Right atrium auricular region (tissue), 2 donors: Measurements from ENCODE around the gene ZNF583. TPM values are rescaled to one million over a fixed set of nuclear protein-coding genes. Genes with fewer than 3 reads are reported as not detected.

ENCODE experiments used
- DNase-seq: peaks from one replicate; pipeline ENCODE4 v3.0.0-alpha.2; 2019; ENCODE audit warnings: low spot score
- H3K27ac ChIP-seq, 2 donors: fragments of 200-600 bp; sonication (generic); 1 replicate in 1 of 2; 2 replicates in 1 of 2; pipeline ENCODE4 v1.5.1; 2016 to 2019
- H3K27me3 ChIP-seq, 2 donors: fragments of 200-600 bp; sonication (generic); one replicate each; pipeline versions ENCODE4 v1.5.1 to v1.6.0; 2017 to 2019
- H3K36me3 ChIP-seq: fragments of 200-600 bp; sonication (generic); one replicate; pipeline ENCODE4 v1.5.1; 2016
- H3K4me1 ChIP-seq, 2 donors: fragments of 200-600 bp; sonication (generic); one replicate each; pipeline versions ENCODE4 v1.5.1 to v1.6.0; 2017 to 2019
- H3K4me3 ChIP-seq, 2 donors: fragments of 200-600 bp; sonication (generic); 1 replicate in 1 of 2; 2 replicates in 1 of 2; pipeline ENCODE4 v1.5.1; 2017 to 2019; ENCODE audit warnings: mild to moderate bottlenecking in 1 of 2, moderate library complexity in 1 of 2
- H3K9me3 ChIP-seq, 2 donors: fragments of 200-600 bp; sonication (generic); one replicate each; pipeline ENCODE4 v1.5.1; 2019
- CTCF ChIP-seq, 2 donors: fragments of 200-600 bp; sonication (generic); IDR thresholded peaks; one replicate each; pipeline ENCODE4 v1.5.1; 2019; ENCODE audit warnings: antibody characterized with exemption in 2 of 2
- total RNA-seq, 2 donors: library from RNA; depleted of rRNA; stranded (reverse); fragments of >200 nt; gene quantifications; one replicate each; pipeline ENCODE4 v1.1.0, GENCODE V29; 2016

Gene ZNF583
- total RNA-seq, 2 donors from 2014 or later = 2.3 to 6.4 TPM

GRCh38 chr19:56423276-56423984, 19.3 kb downstream of the ZNF583 start:
- DNase-seq = no peak
- Histone ChIP-seq H3K4me3 (no peak overlapping the region), H3K27ac (no peak overlapping the region), H3K36me3 (peaks cover 48% of the 10 kb centered on the region), H3K9me3 (peaks cover 89 to 100% of the 10 kb centered on the region in 2 donors), H3K4me1 (no peaks in the 10 kb centered on the region), H3K27me3 (no peaks in the 10 kb centered on the region)
- no peak for TF ChIP-seq CTCF (IDR thresholded peaks at IDR 0.05)

GRCh38 chr19:56423985-56424353, 19.8 kb downstream of the ZNF583 start:
- Histone ChIP-seq H3K9me3 (peaks cover 94 to 100% of the 10 kb centered on the region in 2 donors), H3K36me3 (peaks cover 45% of the 10 kb centered on the region), H3K27me3 (no peaks in the 10 kb centered on the region), H3K4me3 (no peak overlapping the region), H3K4me1 (no peaks in the 10 kb centered on the region), H3K27ac (no peak overlapping the region)
- no peak for DNase-seq
- no peak for TF ChIP-seq CTCF (IDR thresholded peaks at IDR 0.05)

GRCh38 chr19:56441206-56441792, 37.2 kb downstream of the ZNF583 start:
- Histone ChIP-seq H3K36me3 (peaks cover 28% of the 10 kb centered on the region), H3K4me1 (no peaks in the 10 kb centered on the region), H3K27me3 (no peaks in the 10 kb centered on the region), H3K4me3 (no peak overlapping the region), H3K27ac (no peak overlapping the region), H3K9me3 (peaks cover 30 to 87% of the 10 kb centered on the region in 2 donors)
- no peak for DNase-seq
- TF ChIP-seq CTCF (IDR thresholded peaks at IDR 0.05) = no peak

- Histone ChIP-seq H3K9me3 (no peaks in the 10 kb centered on the region), H3K27me3 (no peaks in the 10 kb centered on the region), H3K36me3 (peaks cover 10% of the 10 kb centered on the region), H3K4me1 (peaks cover 0 to 19% of the 10 kb centered on the region in 2 donors), H3K4me3 (no peak overlapping the region), H3K27ac (no peak overlapping the region)
- no peak for TF ChIP-seq CTCF (IDR thresholded peaks at IDR 0.05)
- no peak for DNase-seq
Observed at GRCh38 chr19:56474308-56474707, 70.2 kb downstream of the ZNF583 start.

GRCh38 chr19:56476093-56476492, 72.0 kb downstream of the ZNF583 start:
- peak overlapping the region in 1 of 2 donors; percentile 69 for H3K4me3 ChIP-seq
- H3K4me1 ChIP-seq = peaks cover 0 to 21% of the 10 kb centered on the region in 2 donors
- H3K27ac ChIP-seq = no peak overlapping the region
- no peaks in the 10 kb centered on the region for H3K9me3 ChIP-seq
- H3K36me3 ChIP-seq = peaks cover 10% of the 10 kb centered on the region
- H3K27me3 ChIP-seq = no peaks in the 10 kb centered on the region
- no peak for DNase-seq
- no peak for TF ChIP-seq CTCF (IDR thresholded peaks at IDR 0.05)

Other genes with a start within 250 kb of the ZNF583 start
- not detected for gene GALP, start 228.3 kb upstream of the ZNF583 start, total RNA-seq
- gene ZSCAN5B, start 206.5 kb upstream of the ZNF583 start, total RNA-seq = not detected
- gene ZSCAN5C, start 202.1 kb upstream of the ZNF583 start, total RNA-seq = not detected
- not detected for gene EDDM13, start 131.6 kb upstream of the ZNF583 start, total RNA-seq
- 1 to 10 TPM; 3.0 to 9.5 TPM for gene ZSCAN5A, start 89.5 kb upstream of the ZNF583 start, total RNA-seq
- 1 to 10 TPM; 3.9 to 6.2 TPM for gene ZNF582, start 10.8 kb upstream of the ZNF583 start, total RNA-seq
- gene ZNF667, start 73.0 kb downstream of the ZNF583 start, total RNA-seq = 1 to 10 TPM; 3.5 to 5.3 TPM
- 1 to 10 TPM; 2.1 to 2.3 TPM for gene ZNF471, start 103.5 kb downstream of the ZNF583 start, total RNA-seq
- 1 to 10 TPM; 4.0 to 4.6 TPM for gene ZFP28, start 134.6 kb downstream of the ZNF583 start, total RNA-seq
- gene ZNF470, start 163.1 kb downstream of the ZNF583 start, total RNA-seq = 1 to 10 TPM; 1.9 to 2.5 TPM
- gene ZNF71, start 191.0 kb downstream of the ZNF583 start, total RNA-seq = 1 to 10 TPM; 6.9 to 9.8 TPM
- gene SMIM17, start 238.8 kb downstream of the ZNF583 start, total RNA-seq = not detected